Measurements from ENCODE around the gene SESN3.
"Not testable (repeated sequence)": the region's sequence is repeated elsewhere in the genome, so short reads cannot be mapped to it uniquely, and the experiment has no call there.

The SESN3 gene

GRCh38 chr11:95222817-95223216 lies 8.2 kb downstream of the SESN3 start:
- no peak for TF ChIP-seq PAX5 (IDR thresholded peaks at IDR 0.05; ENCODE audit: insufficient read depth, low read length, severe bottlenecking)
- no peak for TF ChIP-seq POU2F2 (IDR thresholded peaks at IDR 0.05; ENCODE audit: low read depth, low read length)
- TF ChIP-seq TAF1 (IDR thresholded peaks at IDR 0.05; ENCODE audit: low read depth, low read length): no peak
- TF ChIP-seq SPI1 (IDR thresholded peaks at IDR 0.05; ENCODE audit: low read depth, low read length): no peak; the same call in 1 of the 2 replicates
- no peak for TF ChIP-seq POLR2AphosphoS5 (IDR thresholded peaks at IDR 0.05; ENCODE audit: low read depth, low read length)
- TF ChIP-seq POLR2A (IDR thresholded peaks at IDR 0.05; ENCODE audit: low read depth, low read length): no peak
- FAIRE-seq (no peak), DNase-seq (ENCODE audit: insufficient read length, low spot score) (no peak)

GRCh38 chr11:95219599-95219998 lies 11.4 kb downstream of the SESN3 start:
- no peak for FAIRE-seq
- no peak for DNase-seq (ENCODE audit: insufficient read length, low spot score)
- TF ChIP-seq TAF1 (IDR thresholded peaks at IDR 0.05; ENCODE audit: low read depth, low read length): no peak
- no peak for TF ChIP-seq POU2F2 (IDR thresholded peaks at IDR 0.05; ENCODE audit: low read depth, low read length)
- TF ChIP-seq PAX5 (IDR thresholded peaks at IDR 0.05; ENCODE audit: insufficient read depth, low read length, severe bottlenecking): no peak
- TF ChIP-seq SPI1 (IDR thresholded peaks at IDR 0.05; ENCODE audit: low read depth, low read length): no peak
- TF ChIP-seq POLR2A (IDR thresholded peaks at IDR 0.05; ENCODE audit: low read depth, low read length): no peak
- no peak for TF ChIP-seq POLR2AphosphoS5 (IDR thresholded peaks at IDR 0.05; ENCODE audit: low read depth, low read length)

GRCh38 chr11:95218149-95218548 lies 12.9 kb downstream of the SESN3 start:
- FAIRE-seq (no peak), DNase-seq (ENCODE audit: insufficient read length, low spot score) (no peak)
- TF ChIP-seq TAF1 (IDR thresholded peaks at IDR 0.05; ENCODE audit: low read depth, low read length) (no peak), POLR2A (IDR thresholded peaks at IDR 0.05; ENCODE audit: low read depth, low read length) (no peak), SPI1 (IDR thresholded peaks at IDR 0.05; ENCODE audit: low read depth, low read length) (no peak), POLR2AphosphoS5 (IDR thresholded peaks at IDR 0.05; ENCODE audit: low read depth, low read length) (no peak), POU2F2 (IDR thresholded peaks at IDR 0.05; ENCODE audit: low read depth, low read length) (no peak), PAX5 (IDR thresholded peaks at IDR 0.05; ENCODE audit: insufficient read depth, low read length, severe bottlenecking) (no peak)

- TF ChIP-seq POU2F2 (IDR thresholded peaks at IDR 0.05; ENCODE audit: low read depth, low read length) (no peak), POLR2A (IDR thresholded peaks at IDR 0.05; ENCODE audit: low read depth, low read length) (no peak), PAX5 (IDR thresholded peaks at IDR 0.05; ENCODE audit: insufficient read depth, low read length, severe bottlenecking) (no peak), SPI1 (IDR thresholded peaks at IDR 0.05; ENCODE audit: low read depth, low read length) (no peak), TAF1 (IDR thresholded peaks at IDR 0.05; ENCODE audit: low read depth, low read length) (no peak), POLR2AphosphoS5 (IDR thresholded peaks at IDR 0.05; ENCODE audit: low read depth, low read length) (no peak)
- FAIRE-seq: no peak
- no peak for DNase-seq (ENCODE audit: insufficient read length, low spot score)
Observed at GRCh38 chr11:95212609-95213008, 18.4 kb downstream of the SESN3 start.

GRCh38 chr11:95209535-95209934 lies 21.5 kb downstream of the SESN3 start:
- FAIRE-seq; DNase-seq (ENCODE audit: insufficient read length, low spot score): not testable (repeated sequence)

- TF ChIP-seq POU2F2 (IDR thresholded peaks at IDR 0.05; ENCODE audit: low read depth, low read length) (no peak), SPI1 (IDR thresholded peaks at IDR 0.05; ENCODE audit: low read depth, low read length) (no peak), PAX5 (IDR thresholded peaks at IDR 0.05; ENCODE audit: insufficient read depth, low read length, severe bottlenecking) (no peak), TAF1 (IDR thresholded peaks at IDR 0.05; ENCODE audit: low read depth, low read length) (no peak)
- FAIRE-seq (no peak), DNase-seq (ENCODE audit: insufficient read length, low spot score) (no peak)
Observed at GRCh38 chr11:95200781-95201457, 30.1 kb downstream of the SESN3 start.

- DNase-seq (ENCODE audit: insufficient read length, low spot score) (no peak), FAIRE-seq (no peak)
- no peak for TF ChIP-seq POLR2A (IDR thresholded peaks at IDR 0.05; ENCODE audit: low read depth, low read length)
- TF ChIP-seq POU2F2 (IDR thresholded peaks at IDR 0.05; ENCODE audit: low read depth, low read length): no peak
- TF ChIP-seq POLR2AphosphoS5 (IDR thresholded peaks at IDR 0.05; ENCODE audit: low read depth, low read length): no peak
- no peak for TF ChIP-seq PAX5 (IDR thresholded peaks at IDR 0.05; ENCODE audit: insufficient read depth, low read length, severe bottlenecking)
- no peak for TF ChIP-seq TAF1 (IDR thresholded peaks at IDR 0.05; ENCODE audit: low read depth, low read length)
- TF ChIP-seq SPI1 (IDR thresholded peaks at IDR 0.05; ENCODE audit: low read depth, low read length): no peak
Observed at GRCh38 chr11:95195831-95196230, 35.2 kb downstream of the SESN3 start.

- TF ChIP-seq POU2F2 (IDR thresholded peaks at IDR 0.05; ENCODE audit: low read depth, low read length) (no peak), TAF1 (IDR thresholded peaks at IDR 0.05; ENCODE audit: low read depth, low read length) (no peak), SPI1 (IDR thresholded peaks at IDR 0.05; ENCODE audit: low read depth, low read length) (no peak), POLR2A (IDR thresholded peaks at IDR 0.05; ENCODE audit: low read depth, low read length) (no peak), POLR2AphosphoS5 (IDR thresholded peaks at IDR 0.05; ENCODE audit: low read depth, low read length) (no peak), PAX5 (IDR thresholded peaks at IDR 0.05; ENCODE audit: insufficient read depth, low read length, severe bottlenecking) (no peak)
- FAIRE-seq: no peak
- DNase-seq (ENCODE audit: insufficient read length, low spot score): no peak
Observed at GRCh38 chr11:95193541-95193940, 37.5 kb downstream of the SESN3 start.

GRCh38 chr11:95192717-95193116 lies 38.3 kb downstream of the SESN3 start:
- no peak for TF ChIP-seq TAF1 (IDR thresholded peaks at IDR 0.05; ENCODE audit: low read depth, low read length)
- no peak for TF ChIP-seq POU2F2 (IDR thresholded peaks at IDR 0.05; ENCODE audit: low read depth, low read length)
- TF ChIP-seq POLR2AphosphoS5 (IDR thresholded peaks at IDR 0.05; ENCODE audit: low read depth, low read length): no peak
- TF ChIP-seq POLR2A (IDR thresholded peaks at IDR 0.05; ENCODE audit: low read depth, low read length): no peak
- no peak for TF ChIP-seq SPI1 (IDR thresholded peaks at IDR 0.05; ENCODE audit: low read depth, low read length)
- TF ChIP-seq PAX5 (IDR thresholded peaks at IDR 0.05; ENCODE audit: insufficient read depth, low read length, severe bottlenecking): no peak
- DNase-seq (ENCODE audit: insufficient read length, low spot score) (no peak), FAIRE-seq (no peak)

GRCh38 chr11:95187723-95188122 lies 43.3 kb downstream of the SESN3 start:
- FAIRE-seq (peak; percentile 74), DNase-seq (ENCODE audit: insufficient read length, low spot score) (no peak)
- TF ChIP-seq POLR2A (IDR thresholded peaks at IDR 0.05; ENCODE audit: low read depth, low read length) (no peak), POLR2AphosphoS5 (IDR thresholded peaks at IDR 0.05; ENCODE audit: low read depth, low read length) (no peak), POU2F2 (IDR thresholded peaks at IDR 0.05; ENCODE audit: low read depth, low read length) (no peak), PAX5 (IDR thresholded peaks at IDR 0.05; ENCODE audit: insufficient read depth, low read length, severe bottlenecking) (no peak), TAF1 (IDR thresholded peaks at IDR 0.05; ENCODE audit: low read depth, low read length) (no peak), SPI1 (IDR thresholded peaks at IDR 0.05; ENCODE audit: low read depth, low read length) (no peak)

Data from GM12891 (cell line).